Rectal smooth muscle tissue (tissue), 1 donor: ENCODE measurements around the gene TDRD9.
A peak's percentile ranks its signal among the peaks of the same experiment; 100 is the strongest.

ENCODE experiments used
- H3K27ac ChIP-seq: one replicate; pipeline ENCODE4 v1.7.0; 2013; ENCODE audit warnings: low read depth, low read length, inconsistent platforms
- H3K27me3 ChIP-seq: one replicate; pipeline ENCODE4 v1.7.0; 2013; ENCODE audit warnings: low read length; ENCODE audit not compliant: control insufficient read depth, insufficient read depth
- H3K36me3 ChIP-seq: one replicate; pipeline ENCODE4 v1.7.0; 2013; ENCODE audit warnings: low read length; ENCODE audit not compliant: control insufficient read depth, insufficient read depth
- H3K4me1 ChIP-seq: one replicate; pipeline ENCODE4 v1.7.0; 2013; ENCODE audit warnings: low read length; ENCODE audit not compliant: control insufficient read depth, insufficient read depth
- H3K4me3 ChIP-seq: one replicate; pipeline ENCODE4 v1.7.0; 2013; ENCODE audit warnings: low read length
- H3K9ac ChIP-seq: one replicate; pipeline ENCODE4 v1.7.0; 2013; ENCODE audit warnings: low read length

The TDRD9 gene, protein sequence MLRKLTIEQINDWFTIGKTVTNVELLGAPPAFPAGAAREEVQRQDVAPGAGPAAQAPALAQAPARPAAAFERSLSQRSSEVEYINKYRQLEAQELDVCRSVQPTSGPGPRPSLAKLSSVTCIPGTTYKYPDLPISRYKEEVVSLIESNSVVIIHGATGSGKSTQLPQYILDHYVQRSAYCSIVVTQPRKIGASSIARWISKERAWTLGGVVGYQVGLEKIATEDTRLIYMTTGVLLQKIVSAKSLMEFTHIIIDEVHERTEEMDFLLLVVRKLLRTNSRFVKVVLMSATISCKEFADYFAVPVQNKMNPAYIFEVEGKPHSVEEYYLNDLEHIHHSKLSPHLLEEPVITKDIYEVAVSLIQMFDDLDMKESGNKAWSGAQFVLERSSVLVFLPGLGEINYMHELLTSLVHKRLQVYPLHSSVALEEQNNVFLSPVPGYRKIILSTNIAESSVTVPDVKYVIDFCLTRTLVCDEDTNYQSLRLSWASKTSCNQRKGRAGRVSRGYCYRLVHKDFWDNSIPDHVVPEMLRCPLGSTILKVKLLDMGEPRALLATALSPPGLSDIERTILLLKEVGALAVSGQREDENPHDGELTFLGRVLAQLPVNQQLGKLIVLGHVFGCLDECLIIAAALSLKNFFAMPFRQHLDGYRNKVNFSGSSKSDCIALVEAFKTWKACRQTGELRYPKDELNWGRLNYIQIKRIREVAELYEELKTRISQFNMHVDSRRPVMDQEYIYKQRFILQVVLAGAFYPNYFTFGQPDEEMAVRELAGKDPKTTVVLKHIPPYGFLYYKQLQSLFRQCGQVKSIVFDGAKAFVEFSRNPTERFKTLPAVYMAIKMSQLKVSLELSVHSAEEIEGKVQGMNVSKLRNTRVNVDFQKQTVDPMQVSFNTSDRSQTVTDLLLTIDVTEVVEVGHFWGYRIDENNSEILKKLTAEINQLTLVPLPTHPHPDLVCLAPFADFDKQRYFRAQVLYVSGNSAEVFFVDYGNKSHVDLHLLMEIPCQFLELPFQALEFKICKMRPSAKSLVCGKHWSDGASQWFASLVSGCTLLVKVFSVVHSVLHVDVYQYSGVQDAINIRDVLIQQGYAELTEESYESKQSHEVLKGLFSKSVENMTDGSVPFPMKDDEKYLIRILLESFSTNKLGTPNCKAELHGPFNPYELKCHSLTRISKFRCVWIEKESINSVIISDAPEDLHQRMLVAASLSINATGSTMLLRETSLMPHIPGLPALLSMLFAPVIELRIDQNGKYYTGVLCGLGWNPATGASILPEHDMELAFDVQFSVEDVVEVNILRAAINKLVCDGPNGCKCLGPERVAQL (N-terminal part only)

DNA sequence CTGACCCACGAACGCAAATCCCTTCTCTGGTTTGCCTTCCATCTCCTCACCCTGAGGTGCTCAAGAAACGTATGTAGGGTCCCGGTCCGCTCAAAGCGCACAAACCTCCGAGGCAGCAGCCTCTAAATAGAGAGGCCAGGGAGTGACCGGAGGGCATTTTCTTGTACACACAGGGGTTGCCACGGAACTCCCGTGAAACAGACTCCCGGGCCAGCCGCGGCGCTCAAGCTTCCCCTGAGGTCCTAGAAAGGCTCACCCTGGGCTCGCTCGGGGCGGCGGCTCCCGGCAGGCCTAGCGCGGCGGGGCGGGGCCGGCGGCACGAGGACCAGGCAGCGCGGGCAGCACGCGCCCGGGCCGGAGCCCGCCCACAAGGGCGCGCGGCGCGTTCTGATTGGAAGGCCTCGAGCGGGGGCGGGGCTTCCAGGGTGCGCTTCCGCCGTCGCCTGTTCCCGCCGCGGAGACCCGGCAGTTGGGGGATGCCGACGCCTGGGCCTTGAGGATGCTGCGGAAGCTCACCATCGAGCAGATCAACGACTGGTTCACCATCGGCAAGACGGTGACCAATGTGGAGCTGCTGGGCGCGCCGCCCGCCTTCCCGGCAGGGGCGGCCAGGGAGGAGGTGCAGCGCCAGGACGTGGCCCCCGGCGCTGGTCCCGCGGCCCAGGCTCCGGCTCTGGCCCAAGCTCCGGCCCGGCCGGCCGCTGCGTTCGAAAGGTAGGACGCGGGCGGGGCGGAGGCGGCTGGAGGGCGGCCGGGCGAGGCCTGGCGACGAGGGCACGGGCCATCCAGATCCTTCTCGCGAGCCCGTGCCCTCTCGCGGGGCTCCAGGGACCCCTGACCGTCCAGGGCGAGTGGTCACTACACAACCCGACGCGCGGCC lies at the start of gene TDRD9:
TDRD9 (plus strand) TSS at position 446 of the 880 bp plus-strand sequence; CDS start at position 500, 54 bp downstream.
- Histone ChIP-seq H3K9ac (no peak within 1 kb of the TSS), H3K36me3 (no peaks in the 10 kb centered on the region), H3K4me3 (no peak within 1 kb of the TSS), H3K27ac (no peak within 1 kb of the TSS), H3K27me3 (no peaks in the 10 kb centered on the region), H3K4me1 (no peaks in the 10 kb centered on the region)

DNA sequence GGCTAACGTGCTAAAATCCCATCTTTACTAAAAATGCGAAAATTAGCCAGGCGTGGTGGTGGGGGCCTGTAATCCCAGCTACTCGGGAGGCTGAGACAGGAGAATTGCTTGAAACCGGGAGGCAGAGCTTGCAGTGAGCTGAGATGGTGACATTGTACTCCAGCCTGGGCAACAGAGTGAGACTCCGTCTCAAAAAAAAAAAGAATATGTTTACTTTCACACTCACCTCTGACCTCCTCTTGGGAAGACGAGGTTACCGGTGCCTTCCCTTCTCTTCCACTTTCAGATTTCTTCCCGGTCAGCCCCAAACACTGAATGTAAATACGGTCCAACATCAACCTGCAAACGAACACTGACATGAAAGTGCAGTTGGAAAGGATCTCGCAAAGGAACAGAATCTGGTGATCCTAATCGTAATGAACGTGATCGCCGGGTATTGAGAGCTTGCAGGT lies 49.1 kb upstream of the TDRD9 start:
- H3K27me3 ChIP-seq = no peaks in the 10 kb centered on the region
- peak overlapping the region; percentile 64 for H3K4me3 ChIP-seq
- peaks cover 27% of the 10 kb centered on the region for H3K4me1 ChIP-seq
- H3K36me3 ChIP-seq = no peaks in the 10 kb centered on the region
- no peak overlapping the region for H3K27ac ChIP-seq
- peak overlapping the region; percentile 32 for H3K9ac ChIP-seq

DNA sequence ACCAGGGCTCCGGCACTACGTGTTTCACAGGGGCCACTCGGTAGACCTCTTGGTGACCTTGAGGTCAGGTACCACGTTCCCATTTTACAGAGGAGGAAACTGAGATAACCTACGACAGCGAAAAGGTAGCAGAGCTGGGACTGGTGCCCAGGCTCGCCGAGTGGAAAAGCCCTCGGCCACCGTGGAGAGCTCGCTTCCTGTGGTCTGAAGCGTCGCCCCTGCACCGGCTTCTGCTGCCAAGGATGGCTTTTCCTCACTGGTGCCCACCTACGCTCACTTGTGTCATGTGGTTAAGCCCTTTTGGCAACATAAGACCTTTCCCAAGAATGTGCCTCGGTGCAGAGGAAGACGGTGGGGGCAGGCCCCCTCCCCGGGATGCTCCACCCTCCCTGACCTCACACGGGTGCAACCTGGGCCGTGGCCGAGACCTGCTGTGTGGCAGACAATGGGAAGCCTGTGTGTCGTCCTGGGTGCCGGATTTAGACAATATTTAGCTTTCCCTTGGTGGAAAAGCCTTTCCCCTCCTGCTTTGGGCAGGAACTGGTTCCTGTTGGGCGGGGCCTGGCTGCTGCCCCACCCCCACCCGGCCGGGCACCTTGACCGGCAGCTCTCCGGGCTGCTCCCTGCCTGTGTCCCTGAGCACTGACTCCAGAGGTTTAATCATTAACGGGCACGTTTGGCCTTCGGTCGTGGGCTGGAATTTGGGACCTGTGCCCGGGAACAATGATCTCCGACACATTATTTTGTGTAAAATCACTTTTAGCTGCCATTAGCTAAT lies 48.5 kb upstream of the TDRD9 start:
- H3K27ac ChIP-seq = peak overlapping the region; percentile 44

DNA sequence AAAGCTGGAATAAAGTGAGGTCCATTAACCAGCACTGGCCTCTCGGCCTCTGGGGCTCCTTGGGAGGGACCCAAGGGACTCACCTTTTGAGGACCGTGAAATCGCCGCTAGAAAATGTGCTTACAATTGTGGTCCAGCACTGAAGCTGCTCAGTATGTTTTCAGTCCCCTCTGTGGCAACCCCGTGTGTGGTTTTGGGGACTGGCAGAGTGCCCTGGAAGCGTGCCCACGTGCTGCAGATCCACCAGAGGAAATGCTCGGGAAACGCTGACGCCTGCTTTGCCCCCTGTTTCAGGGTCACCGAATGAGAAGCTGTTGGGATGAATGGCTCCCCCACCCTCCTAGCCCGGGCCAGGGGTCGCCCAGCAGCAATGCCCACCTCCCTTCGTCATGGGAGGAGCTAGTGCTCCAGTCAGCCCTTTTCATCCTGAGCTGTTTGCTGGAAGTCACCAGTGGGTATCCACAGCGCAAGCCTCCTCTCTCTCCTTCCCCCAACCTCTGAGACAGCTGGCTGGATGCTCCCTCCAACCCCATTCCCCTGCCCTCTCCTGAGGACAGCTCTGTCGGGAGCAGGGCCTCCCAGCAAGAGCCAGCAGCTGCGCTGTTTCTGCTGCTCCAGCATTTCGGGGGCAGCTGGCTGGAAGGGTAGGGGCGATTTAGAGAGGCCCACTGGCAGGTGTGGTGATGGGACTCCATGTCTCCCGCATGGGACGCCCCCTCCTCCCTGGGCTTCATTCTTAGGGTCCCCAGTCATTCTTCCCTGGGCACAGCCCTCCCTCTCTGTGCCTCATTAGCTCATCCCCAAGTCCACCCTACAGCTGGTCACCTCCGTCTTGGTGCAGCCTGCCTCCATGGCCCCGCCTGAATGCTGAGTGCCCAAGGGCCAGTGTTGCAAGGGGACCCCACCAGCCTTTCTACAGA lies 47.6 kb upstream of the TDRD9 start:
- Histone ChIP-seq H3K27me3 (no peaks in the 10 kb centered on the region), H3K4me3 (peak overlapping the region; percentile 64), H3K9ac (peak overlapping the region; percentile 27), H3K4me1 (peaks cover 27% of the 10 kb centered on the region), H3K27ac (no peak overlapping the region), H3K36me3 (no peaks in the 10 kb centered on the region)

More for the DNA sequence above, 48.5 kb upstream of the TDRD9 start:
- Histone ChIP-seq H3K4me3 (peak overlapping the region; percentile 64), H3K9ac (peak overlapping the region; percentile 32), H3K4me1 (peaks cover 27% of the 10 kb centered on the region), H3K27me3 (no peaks in the 10 kb centered on the region), H3K36me3 (no peaks in the 10 kb centered on the region)

DNA sequence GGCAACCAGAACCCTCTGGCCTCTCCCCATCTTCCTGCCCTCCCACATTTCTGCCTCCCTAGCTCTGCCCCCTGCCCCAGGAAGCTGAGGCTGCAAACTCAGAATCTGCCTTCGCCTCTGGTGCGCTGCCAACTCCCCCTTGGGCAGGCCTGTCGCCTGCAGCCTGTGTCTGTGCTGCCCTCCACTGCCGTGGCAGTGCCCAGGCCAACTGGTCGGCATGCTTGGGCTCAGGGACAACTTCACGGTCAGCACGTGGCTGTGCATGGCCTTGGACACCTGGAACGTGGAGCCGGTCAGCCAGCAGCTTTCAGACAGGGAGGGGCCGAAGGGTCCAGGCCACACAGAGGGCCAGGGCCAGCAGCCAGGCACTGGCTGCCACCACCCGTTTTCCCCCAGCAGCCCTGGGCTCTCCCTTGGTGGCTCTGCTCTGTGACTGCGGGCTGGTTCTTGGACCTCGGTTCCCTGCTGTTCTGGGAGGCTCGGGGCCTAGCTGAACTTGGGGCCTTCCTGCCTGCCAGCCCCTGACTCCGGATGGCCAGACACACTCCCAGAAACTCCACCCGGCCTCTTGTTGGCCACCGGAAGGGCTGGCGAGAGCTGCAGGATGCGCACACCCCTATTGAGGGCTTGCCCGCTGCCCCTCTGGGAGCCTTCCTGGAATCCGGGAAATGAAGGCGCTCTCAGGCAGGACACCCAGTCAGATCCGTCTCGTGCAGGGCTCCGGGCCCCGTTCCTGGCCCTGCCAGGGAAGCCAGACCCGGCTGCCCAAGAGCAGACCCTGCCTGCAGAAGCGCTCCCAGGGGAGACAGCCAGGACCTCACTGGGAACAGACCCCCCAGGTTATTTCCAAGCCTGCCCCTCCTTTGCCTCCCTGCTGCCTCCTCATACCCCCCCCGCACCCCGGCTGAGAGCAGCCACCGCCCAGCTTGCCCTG lies 46.7 kb upstream of the TDRD9 start:
- Histone ChIP-seq H3K9ac (no peak overlapping the region), H3K27ac (peak overlapping the region; percentile 67)

DNA sequence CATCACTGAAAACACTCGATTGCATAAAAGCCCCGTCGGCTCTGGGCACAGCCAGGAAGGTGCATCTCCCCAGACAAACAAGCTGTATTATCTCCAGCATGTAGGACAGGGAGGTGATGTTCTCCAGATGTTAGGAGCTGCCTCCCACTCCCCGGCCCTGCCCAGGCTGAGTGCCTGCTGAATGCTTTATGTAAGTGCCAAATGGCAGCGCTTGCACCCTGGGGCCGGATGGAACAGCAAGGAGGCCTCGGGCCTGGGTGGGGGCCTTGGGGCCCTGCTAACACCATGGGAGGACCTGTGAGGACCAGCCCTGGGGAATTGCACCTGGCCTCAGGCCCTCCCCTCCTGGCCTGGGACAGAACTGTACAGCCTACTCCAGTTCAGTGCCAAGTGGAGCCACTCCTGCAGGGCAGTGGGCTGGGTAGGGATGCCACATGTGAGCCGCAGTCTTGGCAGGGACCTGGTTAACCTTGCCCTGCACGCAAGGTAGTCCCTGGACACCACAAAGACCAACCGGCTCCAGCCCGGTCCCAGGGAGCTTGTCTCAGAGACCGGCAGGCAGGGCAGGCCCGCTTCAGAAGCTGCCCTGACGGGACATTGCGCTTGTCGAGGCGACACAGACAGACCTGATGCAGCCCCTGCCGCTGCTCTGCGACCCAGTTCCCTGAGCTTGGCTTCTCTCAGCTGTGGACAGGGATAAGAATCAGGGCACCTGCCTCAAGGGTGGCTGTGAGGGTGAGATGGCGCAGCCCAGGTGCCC lies 45.6 kb upstream of the TDRD9 start:
- H3K27me3 ChIP-seq = no peaks in the 10 kb centered on the region
- peaks cover 27% of the 10 kb centered on the region for H3K4me1 ChIP-seq
- no peak overlapping the region for H3K9ac ChIP-seq
- H3K27ac ChIP-seq = peak overlapping the region; percentile 67
- no peak overlapping the region for H3K4me3 ChIP-seq
- no peaks in the 10 kb centered on the region for H3K36me3 ChIP-seq

More for the DNA sequence above, 46.7 kb upstream of the TDRD9 start:
- Histone ChIP-seq H3K36me3 (no peaks in the 10 kb centered on the region), H3K27me3 (no peaks in the 10 kb centered on the region), H3K4me3 (no peak overlapping the region), H3K4me1 (peaks cover 27% of the 10 kb centered on the region)

DNA sequence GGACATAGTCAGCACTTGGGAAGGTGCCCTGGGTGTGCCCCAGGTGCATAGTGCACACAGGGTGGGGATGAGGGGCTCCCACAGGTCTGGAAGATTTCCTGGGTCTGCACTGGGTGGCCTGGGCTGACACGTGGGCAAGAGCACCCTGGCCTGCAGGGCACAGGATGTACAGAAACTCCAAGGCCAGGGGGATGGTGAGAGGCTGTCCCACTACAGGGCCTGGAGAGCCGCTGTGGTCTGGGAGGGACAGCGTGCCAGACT lies 45.1 kb upstream of the TDRD9 start:
- no peak overlapping the region for H3K9ac ChIP-seq
- H3K36me3 ChIP-seq = no peaks in the 10 kb centered on the region
- no peak overlapping the region for H3K27ac ChIP-seq
- H3K4me3 ChIP-seq = no peak overlapping the region
- H3K4me1 ChIP-seq = peaks cover 27% of the 10 kb centered on the region
- no peaks in the 10 kb centered on the region for H3K27me3 ChIP-seq

DNA sequence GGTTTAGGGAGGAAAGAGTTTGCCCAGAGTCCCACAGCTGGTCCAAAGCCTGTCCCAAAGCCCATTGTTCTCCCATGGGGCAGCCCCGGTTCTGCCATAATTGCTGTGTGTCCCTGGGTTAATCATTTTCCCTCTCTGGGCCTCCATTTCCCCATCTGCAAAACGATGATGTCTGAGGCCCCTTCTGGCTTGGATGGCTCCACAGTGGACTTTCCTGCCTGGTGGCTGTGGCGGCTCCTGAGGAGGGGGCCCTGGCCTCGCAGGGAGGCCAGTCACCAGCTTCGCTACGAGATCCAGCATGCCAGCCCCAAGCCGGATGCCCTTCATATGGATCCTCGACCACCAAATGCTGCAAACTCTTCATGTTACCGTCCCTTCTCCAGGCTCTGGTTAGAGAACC lies 43.4 kb upstream of the TDRD9 start:
- Histone ChIP-seq H3K36me3 (no peaks in the 10 kb centered on the region), H3K4me3 (no peak overlapping the region)

DNA sequence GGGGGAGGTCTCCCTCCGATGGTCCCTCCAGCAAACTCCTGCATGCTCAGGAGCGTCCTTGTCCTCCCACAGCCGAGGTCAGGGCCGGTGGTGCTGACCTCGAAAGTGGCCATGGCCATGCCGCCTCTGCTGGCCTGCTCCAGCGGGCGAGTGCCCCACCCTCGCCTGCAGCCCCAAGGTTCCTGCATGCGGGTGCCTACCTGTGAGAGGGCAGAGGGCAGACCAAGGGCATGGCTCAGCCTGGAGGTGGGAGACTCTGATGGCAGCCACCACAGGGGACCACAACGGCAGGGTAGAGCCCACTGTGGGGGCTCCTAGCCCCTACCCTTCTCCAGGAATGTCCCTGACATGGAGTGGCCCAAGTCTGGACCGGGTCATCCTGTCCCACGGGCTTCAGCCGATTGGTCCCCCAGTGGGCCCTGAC lies 42.7 kb upstream of the TDRD9 start:
- Histone ChIP-seq H3K27ac (no peak overlapping the region), H3K9ac (no peak overlapping the region), H3K27me3 (no peaks in the 10 kb centered on the region), H3K4me1 (peaks cover 19% of the 10 kb centered on the region), H3K36me3 (no peaks in the 10 kb centered on the region), H3K4me3 (no peak overlapping the region)

More for the DNA sequence above, 43.4 kb upstream of the TDRD9 start:
- Histone ChIP-seq H3K27me3 (no peaks in the 10 kb centered on the region), H3K9ac (no peak overlapping the region), H3K27ac (no peak overlapping the region), H3K4me1 (peaks cover 26% of the 10 kb centered on the region)
